Keratinocyte (primary cell): Measurements from ENCODE around the gene ATP7B. TPM values are rescaled to one million over a fixed set of nuclear protein-coding genes. Genes with fewer than 3 reads are reported as not detected.

Experiments used
- DNase-seq: peaks from one replicate; pipeline ENCODE4 v3.0.0-alpha.2; 2011; ENCODE audit warnings: low read depth, missing footprints, low spot score
- FAIRE-seq: peaks from 2 replicates; lab custom pipeline; 2011; peaks lifted over from hg19 to GRCh38; lab: Jason Lieb, UNC
- H2AFZ ChIP-seq: 2 replicates; pipeline ENCODE4 v1.6.0; 2012; ENCODE audit warnings: low read length, control low read depth, inconsistent platforms; ENCODE audit not compliant: control insufficient read depth
- H3K27ac ChIP-seq: 2 replicates; pipeline ENCODE4 v1.5.1; 2011; ENCODE audit warnings: low read length; ENCODE audit not compliant: control insufficient read depth, insufficient read depth
- H3K27me3 ChIP-seq: 3 replicates; pipeline ENCODE4 v1.6.0; 2011; ENCODE audit warnings: low read length; ENCODE audit not compliant: control insufficient read depth, insufficient read depth; ENCODE audit errors: extremely low read depth
- H3K36me3 ChIP-seq, 2 experiments: 2 replicates in 1 of 2; 3 replicates in 1 of 2; pipeline ENCODE4 v1.5.1; 2011; ENCODE audit warnings: low read length in 2 of 2, mild to moderate bottlenecking in 1 of 2; ENCODE audit not compliant: control insufficient read depth in 2 of 2, insufficient read depth in 2 of 2; ENCODE audit errors: extremely low read depth in 1 of 2
- H3K4me1 ChIP-seq: 3 replicates; pipeline ENCODE4 v1.5.1; 2011; ENCODE audit warnings: low read length; ENCODE audit not compliant: control insufficient read depth, insufficient read depth; ENCODE audit errors: extremely low read depth
- H3K4me2 ChIP-seq: 3 replicates; pipeline ENCODE4 v1.6.0; 2011; ENCODE audit warnings: low read depth, low read length; ENCODE audit not compliant: control insufficient read depth, insufficient read depth; ENCODE audit errors: extremely low read depth
- H3K4me3 ChIP-seq, 3 experiments: fragments of 200-600 bp in 1 of 3; sonication (generic) in 1 of 3; 2 replicates in 2 of 3; 3 replicates in 1 of 3; pipeline ENCODE4 v1.5.1; 2011 to 2016; ENCODE audit warnings: low read length in 3 of 3, mild to moderate bottlenecking in 3 of 3, control low read depth in 2 of 3, inconsistent platforms in 1 of 3, low read depth in 1 of 3, mixed read lengths in 1 of 3, mixed run types in 1 of 3, moderate library complexity in 1 of 3; ENCODE audit not compliant: control insufficient read depth in 2 of 3, insufficient read depth in 2 of 3; ENCODE audit errors: extremely low read depth in 1 of 3
- H3K79me2 ChIP-seq: 2 replicates; pipeline ENCODE4 v1.6.0; 2012; ENCODE audit warnings: low read length; ENCODE audit not compliant: control insufficient read depth, insufficient read depth
- H3K9ac ChIP-seq: 3 replicates; pipeline ENCODE4 v1.6.0; 2011; ENCODE audit warnings: low read length; ENCODE audit not compliant: control insufficient read depth, insufficient read depth; ENCODE audit errors: extremely low read depth
- H3K9me1 ChIP-seq: 3 replicates; pipeline ENCODE4 v1.6.0; 2011; ENCODE audit warnings: low read length; ENCODE audit not compliant: control insufficient read depth, insufficient read depth; ENCODE audit errors: extremely low read depth
- H3K9me3 ChIP-seq: 2 replicates; pipeline ENCODE4 v1.5.1; 2012; ENCODE audit warnings: low read depth, low read length; ENCODE audit not compliant: control insufficient read depth
- H4K20me1 ChIP-seq: 3 replicates; pipeline ENCODE4 v1.6.0; 2011; ENCODE audit warnings: low read length; ENCODE audit not compliant: control insufficient read depth, insufficient read depth; ENCODE audit errors: extremely low read depth
- CTCF ChIP-seq, 3 experiments: IDR thresholded peaks in 1 of 3; conservative IDR thresholded peaks in 1 of 3; optimal IDR thresholded peaks in 1 of 3; 2 replicates in 2 of 3; 3 replicates in 1 of 3; pipeline versions ENCODE3 to v1.5.1; 2011; ENCODE audit warnings: low read length in 3 of 3, mild to moderate bottlenecking in 3 of 3, moderate library complexity in 2 of 3, control low read depth in 1 of 3, inconsistent platforms in 1 of 3; ENCODE audit not compliant: insufficient read depth in 2 of 3; ENCODE audit errors: extremely low read depth in 1 of 3
- EZH2 ChIP-seq: IDR thresholded peaks from one replicate; pipeline ENCODE4 v1.6.1; 2012; ENCODE audit warnings: inconsistent platforms, mild to moderate bottlenecking, low read length, moderate library complexity
- dilution Hi-C: fragments of 300-500 bp; cut with MboI; formaldehyde crosslinking; loops from one replicate; pipeline ENCODE4 v1.7.0; 2020; ENCODE audit warnings: low sequenced_read_pairs; ENCODE audit not compliant: extremely low pct_ligation_motif_present
- polyA plus RNA-seq, 5 experiments: library from polyadenylated mRNA; depleted of rRNA in 3 of 5; stranded (reverse) in 3 of 5; stranded (forward) in 1 of 5; unstranded in 1 of 5; fragments of >200 nt; gene quantifications; 1 replicate in 1 of 5; 2 replicates in 3 of 5; 3 replicates in 1 of 5; pipeline versions ENCODE4 v1.2.1 to v1.2.3, GENCODE V29; 2011 to 2012; ENCODE audit warnings: missing spikeins in 2 of 5, low read depth in 1 of 5, low replicate concordance in 1 of 5

ATP7B gene
- polyA plus RNA-seq, 1 donor (not counting 4 experiments of a cell fraction or from before 2014, with no cell fraction given): 5.2 TPM

DNA sequence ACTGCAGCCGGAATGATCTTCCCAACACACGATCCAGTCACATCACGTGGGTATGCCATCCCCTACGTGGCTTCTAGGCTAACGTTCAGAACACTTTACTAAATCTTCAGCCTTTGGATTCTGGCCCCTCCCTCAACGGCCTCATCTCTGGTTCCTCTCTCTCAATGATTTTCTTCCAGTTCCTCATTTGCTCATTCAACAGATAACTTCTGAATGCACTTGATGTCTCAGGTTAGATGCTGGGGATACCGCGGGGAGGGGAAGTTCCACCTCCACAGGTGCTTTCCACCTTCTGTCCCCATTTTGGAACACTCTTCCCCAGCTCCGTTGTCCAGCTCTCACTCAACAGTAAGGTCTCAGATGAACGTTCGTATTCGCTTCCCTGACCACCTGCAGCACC, 66.1 kb downstream of the ATP7B start:
- H3K4me2 ChIP-seq: no peak overlapping the region
- no peaks in the 10 kb centered on the region for H4K20me1 ChIP-seq
- H3K79me2 ChIP-seq: no peaks in the 10 kb centered on the region
- no peak overlapping the region for H3K9ac ChIP-seq
- H2AFZ ChIP-seq: no peak overlapping the region
- H3K27ac ChIP-seq: no peak overlapping the region
- dilution Hi-C loops: no loop called here
- H3K4me1 ChIP-seq: no peaks in the 10 kb centered on the region
- H3K36me3 ChIP-seq: no peaks in the 10 kb centered on the region
- no peaks in the 10 kb centered on the region for H3K9me1 ChIP-seq
- TF ChIP-seq EZH2 (no peak), CTCF (optimal IDR thresholded peaks at IDR 0.05 in 1 of 3, IDR thresholded peaks at IDR 0.05 in 1 of 3, conservative IDR thresholded peaks at IDR 0.05 in 1 of 3; ENCODE audit: extremely low read depth in 1 of 3, insufficient read depth in 2 of 3, low read length in 3 of 3) (no peak)
- H3K4me3 ChIP-seq: no peak overlapping the region
- DNase-seq (no peak), FAIRE-seq (no peak)
- H3K27me3 ChIP-seq: no peaks in the 10 kb centered on the region
- H3K9me3 ChIP-seq: no peaks in the 10 kb centered on the region

DNA sequence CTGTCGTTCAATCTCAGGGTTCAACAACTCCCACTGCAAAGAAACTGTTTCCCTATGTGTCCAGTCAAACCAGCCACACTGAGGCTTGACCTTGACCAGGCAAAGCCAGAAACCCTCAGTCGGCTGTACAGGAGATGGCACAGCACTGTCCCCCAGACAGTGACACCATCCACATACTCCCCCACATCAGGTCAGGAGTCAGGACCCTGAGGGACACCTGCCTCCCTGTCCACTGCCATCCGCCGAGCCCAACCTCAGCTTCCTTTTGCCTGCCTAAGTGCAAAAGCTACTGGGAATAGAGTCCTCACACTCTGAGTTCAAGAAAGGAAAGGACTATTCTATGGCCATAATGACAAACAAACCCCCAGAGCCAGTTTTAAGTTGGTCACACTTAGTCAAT, 66.8 kb downstream of the ATP7B start:
- Histone ChIP-seq H3K9me1 (no peaks in the 10 kb centered on the region), H3K4me3 (no peak overlapping the region), H3K9ac (no peak overlapping the region), H3K9me3 (no peaks in the 10 kb centered on the region), H2AFZ (no peak overlapping the region), H3K27me3 (no peaks in the 10 kb centered on the region), H4K20me1 (no peaks in the 10 kb centered on the region), H3K4me2 (no peak overlapping the region), H3K79me2 (no peaks in the 10 kb centered on the region), H3K4me1 (no peaks in the 10 kb centered on the region), H3K36me3 (no peaks in the 10 kb centered on the region), H3K27ac (no peak overlapping the region)
- FAIRE-seq (no peak), DNase-seq (no peak)
- TF ChIP-seq CTCF (optimal IDR thresholded peaks at IDR 0.05 in 1 of 3, IDR thresholded peaks at IDR 0.05 in 1 of 3, conservative IDR thresholded peaks at IDR 0.05 in 1 of 3; ENCODE audit: extremely low read depth in 1 of 3, insufficient read depth in 2 of 3, low read length in 3 of 3) (no peak), EZH2 (no peak)
- dilution Hi-C loops: no loop called here
